Neural cell (in vitro differentiated cells): Measurements from ENCODE around the gene NTNG1. TPM values are rescaled to one million over a fixed set of nuclear protein-coding genes. Genes with fewer than 3 reads are reported as not detected.

ENCODE experiments used
- H2AFZ ChIP-seq: fragments of 200-600, 300-800 bp; sonication (generic), shearing (Covaris generic); 2 replicates; pipeline ENCODE4 v1.6.0; 2014; ENCODE audit warnings: low read depth, mild to moderate bottlenecking, antibody characterized with exemption, low read length, moderate library complexity
- H3F3A ChIP-seq: fragments of 200-600 bp; shearing (Covaris generic); 2 replicates; pipeline ENCODE4 v1.6.1; 2016; ENCODE audit warnings: mild to moderate bottlenecking, moderate library complexity, mixed read lengths, antibody characterized with exemption, low read length; ENCODE audit not compliant: insufficient read depth, poor library complexity, severe bottlenecking
- H3K27ac ChIP-seq: fragments of 200-600, 300-800 bp; sonication (generic), shearing (Covaris generic); 2 replicates; pipeline ENCODE4 v1.5.1; 2014; ENCODE audit warnings: mild to moderate bottlenecking, low read length, moderate library complexity
- H3K27me3 ChIP-seq: fragments of 300-800, 200-600 bp; sonication (generic), shearing (Covaris generic); 2 replicates; pipeline ENCODE4 v1.6.0; 2014; ENCODE audit warnings: mild to moderate bottlenecking, low read depth, low read length, moderate library complexity; ENCODE audit not compliant: insufficient read depth
- H3K36me3 ChIP-seq: fragments of 300-800, 200-600 bp; sonication (generic), shearing (Covaris generic); 2 replicates; pipeline ENCODE4 v1.5.1; 2014; ENCODE audit warnings: mild to moderate bottlenecking, antibody characterized with exemption, low read length, moderate library complexity; ENCODE audit not compliant: insufficient read depth
- H3K4me2 ChIP-seq: fragments of 300-800, 200-600 bp; sonication (generic), shearing (Covaris generic); 2 replicates; pipeline ENCODE4 v1.6.0; 2014; ENCODE audit warnings: mild to moderate bottlenecking, low read length
- H3K4me3 ChIP-seq: fragments of 300-800, 200-600 bp; sonication (generic), shearing (Covaris generic); 2 replicates; pipeline ENCODE4 v1.5.1; 2014; ENCODE audit warnings: mild to moderate bottlenecking, low read length, moderate library complexity
- H3K79me2 ChIP-seq: fragments of 200-600 bp; shearing (Covaris generic); replicated peaks from 2 replicates; pipeline ENCODE4 v1.6.0; 2014; ENCODE audit warnings: mild to moderate bottlenecking, low read length, moderate library complexity; ENCODE audit not compliant: insufficient read depth
- H3K9ac ChIP-seq: fragments of 300-800, 200-600 bp; sonication (generic), shearing (Covaris generic); 2 replicates; pipeline ENCODE4 v1.6.1; 2016; ENCODE audit warnings: mild to moderate bottlenecking, low read length, mixed read lengths
- H3K9me2 ChIP-seq: fragments of 200-600 bp; shearing (Covaris generic); 2 replicates; pipeline ENCODE4 v1.6.1; 2016; ENCODE audit warnings: mild to moderate bottlenecking, low read length, mixed read lengths; ENCODE audit not compliant: insufficient read depth
- H3K9me3 ChIP-seq: fragments of 200-600, 300-800 bp; sonication (generic), shearing (Covaris generic); 2 replicates; pipeline ENCODE4 v1.6.1; 2016; ENCODE audit warnings: mild to moderate bottlenecking, mixed run types, low read length, moderate library complexity, mixed read lengths
- H4K20me1 ChIP-seq: fragments of 200-600 bp; shearing (Covaris generic); 2 replicates; pipeline ENCODE4 v1.6.1; 2016; ENCODE audit warnings: mild to moderate bottlenecking, mixed run types; ENCODE audit not compliant: insufficient read depth
- CTCF ChIP-seq: fragments of 450-650 bp; IDR thresholded peaks from 2 replicates; pipeline ENCODE4 v1.5.1; 2014; ENCODE audit warnings: antibody characterized with exemption, mild to moderate bottlenecking, moderate library complexity; ENCODE audit not compliant: poor library complexity, severe bottlenecking
- EP300 ChIP-seq: fragments of 450-650 bp; conservative IDR thresholded peaks from 2 replicates; pipeline ENCODE4 v1.6.1; 2014; ENCODE audit warnings: antibody characterized with exemption, mild to moderate bottlenecking, moderate library complexity; ENCODE audit not compliant: poor library complexity, severe bottlenecking
- EZH2 ChIP-seq: fragments of 200-600, 300-800 bp; shearing (Covaris generic), sonication (generic); IDR thresholded peaks from 2 replicates; pipeline ENCODE4 v1.6.1; 2014; ENCODE audit warnings: antibody characterized with exemption, low read length, borderline replicate concordance, mild to moderate bottlenecking; ENCODE audit not compliant: insufficient read depth, poor library complexity, severe bottlenecking
- MXI1 ChIP-seq: fragments of 450-650 bp; conservative IDR thresholded peaks from 2 replicates; pipeline ENCODE4 v1.6.1; 2014; ENCODE audit warnings: antibody characterized with exemption, mild to moderate bottlenecking; ENCODE audit not compliant: poor library complexity, severe bottlenecking
- POLR2AphosphoS5 ChIP-seq: IDR thresholded peaks from 2 replicates; pipeline ENCODE4 v1.6.1; 2012
- RAD21 ChIP-seq: fragments of 450-650 bp; conservative IDR thresholded peaks from 2 replicates; pipeline ENCODE4 v1.6.1; 2014; ENCODE audit warnings: antibody characterized with exemption, mild to moderate bottlenecking, moderate library complexity
- REST ChIP-seq: IDR thresholded peaks from 2 replicates; pipeline ENCODE4 v1.6.1; 2012; ENCODE audit warnings: borderline replicate concordance
- SMC3 ChIP-seq: fragments of 450-650 bp; conservative IDR thresholded peaks from 2 replicates; pipeline ENCODE4 v1.6.1; 2014; ENCODE audit warnings: antibody characterized with exemption, mild to moderate bottlenecking, moderate library complexity; ENCODE audit not compliant: poor library complexity
- TAF1 ChIP-seq: IDR thresholded peaks from 2 replicates; pipeline ENCODE4 v1.6.1; 2012; ENCODE audit warnings: low read depth
- polyA plus RNA-seq: library from polyadenylated mRNA; depleted of rRNA; stranded (reverse); fragments of >200 nt; gene quantifications from 2 replicates; pipeline ENCODE4 v1.2.3, GENCODE V29; 2014

The NTNG1 gene
- polyA plus RNA-seq, 1 donor from 2014 or later, result not detected

DNA sequence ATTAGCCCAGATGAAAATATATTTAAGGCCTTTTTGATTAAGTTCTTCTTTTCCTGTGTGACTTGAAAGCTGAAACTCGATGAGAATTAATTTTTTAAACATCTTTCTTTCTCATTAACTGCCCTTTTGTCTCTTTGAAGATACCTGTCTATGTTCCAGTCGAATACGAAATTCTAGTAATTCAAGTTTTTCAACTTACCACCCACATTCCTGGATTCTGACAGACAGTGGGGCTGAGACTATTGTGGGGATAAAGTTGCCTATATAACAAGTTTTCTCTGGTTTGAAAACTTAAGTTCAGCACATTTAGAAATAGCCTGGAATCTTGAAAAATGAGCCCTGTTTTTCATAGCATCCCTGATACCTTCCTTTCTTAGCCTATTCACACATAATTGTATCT, 114.6 kb downstream of the NTNG1 start:
- no peaks in the 10 kb centered on the region for H3K9me3 ChIP-seq
- no peaks in the 10 kb centered on the region for H3K36me3 ChIP-seq
- no peaks in the 10 kb centered on the region for H4K20me1 ChIP-seq
- TF ChIP-seq POLR2AphosphoS5, result no peak
- TF ChIP-seq EZH2, result no peak
- no peak for TF ChIP-seq REST
- no peak for TF ChIP-seq CTCF
- TF ChIP-seq EP300, result no peak
- no peak for TF ChIP-seq MXI1
- TF ChIP-seq SMC3, result no peak
- TF ChIP-seq TAF1, result no peak
- TF ChIP-seq RAD21, result no peak
- H2AFZ ChIP-seq, result no peak overlapping the region
- no peak overlapping the region for H3K4me2 ChIP-seq
- H3K9ac ChIP-seq, result no peak overlapping the region
- H3K79me2 ChIP-seq, result no peaks in the 10 kb centered on the region
- no peaks in the 10 kb centered on the region for H3F3A ChIP-seq
- H3K9me2 ChIP-seq, result no peaks in the 10 kb centered on the region
- no peak overlapping the region for H3K27ac ChIP-seq
- no peaks in the 10 kb centered on the region for H3K27me3 ChIP-seq
- H3K4me3 ChIP-seq, result no peak overlapping the region

- no peaks in the 10 kb centered on the region for H3K9me2 ChIP-seq
- TF ChIP-seq TAF1 (no peak), CTCF (no peak), MXI1 (no peak), SMC3 (no peak), POLR2AphosphoS5 (no peak)
- H4K20me1 ChIP-seq, result no peaks in the 10 kb centered on the region
- no peaks in the 10 kb centered on the region for H3K79me2 ChIP-seq
- no peak overlapping the region for H3K4me3 ChIP-seq
- no peaks in the 10 kb centered on the region for H3K36me3 ChIP-seq
- H3K4me2 ChIP-seq, result no peak overlapping the region
- no peak overlapping the region for H3K9ac ChIP-seq
- H3F3A ChIP-seq, result no peaks in the 10 kb centered on the region
- no peak overlapping the region for H2AFZ ChIP-seq
- no peaks in the 10 kb centered on the region for H3K9me3 ChIP-seq
- no peaks in the 10 kb centered on the region for H3K27me3 ChIP-seq
- no peak overlapping the region for H3K27ac ChIP-seq
Measured at GRCh38 chr1:107262467-107263286, 121.8 kb downstream of the NTNG1 start.
